Skeletal muscle satellite cell (primary cell): ENCODE results near the gene GRB2.
A peak's percentile ranks its signal among the peaks of the same experiment; 100 is the strongest.

Experiments used
- H3K27me3 ChIP-seq: 2 replicates; pipeline ENCODE4 v1.7.0; 2013; ENCODE audit warnings: low read length; ENCODE audit not compliant: control insufficient read depth, insufficient read depth
- H3K36me3 ChIP-seq: 2 replicates; pipeline ENCODE4 v1.7.0; 2013; ENCODE audit warnings: mild to moderate bottlenecking, control low read depth, low read length; ENCODE audit not compliant: insufficient read depth
- H3K4me1 ChIP-seq: 2 replicates; pipeline ENCODE4 v1.7.0; 2013; ENCODE audit warnings: low read length; ENCODE audit not compliant: control insufficient read depth, insufficient read depth
- H3K4me2 ChIP-seq: 2 replicates; pipeline ENCODE4 v1.7.0; 2013; ENCODE audit warnings: mild to moderate bottlenecking, low read length
- H3K4me3 ChIP-seq: 2 replicates; pipeline ENCODE4 v1.7.0; 2013; ENCODE audit warnings: low read length
- H3K9ac ChIP-seq: 2 replicates; pipeline ENCODE4 v1.7.0; 2013; ENCODE audit warnings: mild to moderate bottlenecking, low read depth, low read length, moderate library complexity
- H3K9me3 ChIP-seq: replicated peaks from 2 replicates; pipeline ENCODE4 v1.7.0; 2013; ENCODE audit warnings: mild to moderate bottlenecking, control low read depth, low read length

Gene GRB2

DNA sequence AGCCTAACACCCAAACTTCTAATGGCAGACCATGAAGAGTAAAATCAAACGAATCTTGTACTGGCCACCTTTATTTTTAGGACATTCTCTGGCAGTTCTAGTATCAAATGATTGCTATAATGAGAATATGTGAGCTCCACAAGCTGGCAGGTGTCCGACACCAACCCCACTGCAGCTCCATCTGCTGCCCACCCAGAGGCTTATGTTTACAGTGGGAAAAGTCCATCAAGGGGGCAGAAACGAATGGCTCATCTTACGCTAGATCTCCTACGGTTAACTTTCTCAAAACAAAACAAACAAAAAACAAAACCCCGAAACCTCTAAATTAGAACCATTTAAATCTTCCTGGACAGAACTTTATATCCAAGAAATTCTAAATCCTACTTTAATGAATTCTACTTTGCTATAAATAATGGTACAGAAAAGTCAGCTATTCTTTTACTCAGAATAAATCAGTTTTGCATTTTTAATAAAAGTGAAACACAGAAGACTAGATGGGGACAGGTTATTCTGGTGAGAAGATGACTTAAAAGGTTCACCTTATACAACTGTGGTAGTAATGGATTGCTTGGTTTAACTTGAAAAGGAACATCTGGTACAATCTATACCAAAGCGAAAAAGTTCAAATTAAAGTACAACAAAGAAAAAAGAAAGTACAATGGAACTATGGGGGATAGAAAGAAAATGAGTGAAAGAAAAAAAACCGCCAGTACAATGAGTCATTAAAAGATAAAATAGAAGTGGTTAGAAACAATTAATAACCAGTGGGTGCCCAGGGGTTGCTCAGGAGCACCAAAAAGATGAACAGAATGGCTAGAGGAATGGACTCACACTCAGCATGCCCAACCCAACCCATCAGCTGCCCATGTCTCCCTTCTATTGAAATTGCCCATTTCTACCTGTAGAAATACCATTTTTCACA is 40.2 kb downstream of the GRB2 start:
- no peak overlapping the region for H3K9ac ChIP-seq
- peaks cover 57% of the 10 kb centered on the region for H3K4me1 ChIP-seq
- H3K4me2 ChIP-seq = no peak overlapping the region
- no peaks in the 10 kb centered on the region for H3K27me3 ChIP-seq
- no peaks in the 10 kb centered on the region for H3K9me3 ChIP-seq
- H3K36me3 ChIP-seq = no peaks in the 10 kb centered on the region
- H3K4me3 ChIP-seq = no peak overlapping the region

DNA sequence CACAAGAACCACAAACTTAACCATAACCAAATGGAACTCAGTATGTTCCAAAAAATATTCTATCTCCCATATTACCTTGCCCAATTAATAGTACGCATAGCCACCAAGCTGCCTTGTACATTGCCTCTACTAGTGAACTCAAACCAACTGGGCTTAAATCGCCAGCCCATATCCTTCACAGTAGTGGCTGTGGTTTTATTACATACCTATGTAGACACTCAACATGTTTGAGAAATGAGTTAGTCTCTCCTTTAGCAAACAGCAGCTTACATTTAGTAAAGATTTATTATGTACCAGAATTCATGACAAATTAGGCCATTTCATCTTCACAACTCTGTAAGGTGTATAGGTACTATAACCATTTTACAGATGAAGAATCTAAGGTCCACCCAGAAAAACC is 41.4 kb downstream of the GRB2 start:
- Histone ChIP-seq H3K4me2 (peak overlapping the region; percentile 16), H3K4me3 (no peak overlapping the region), H3K9me3 (no peaks in the 10 kb centered on the region), H3K9ac (no peak overlapping the region), H3K27me3 (no peaks in the 10 kb centered on the region), H3K36me3 (no peaks in the 10 kb centered on the region), H3K4me1 (peaks cover 47% of the 10 kb centered on the region)

- no peaks in the 10 kb centered on the region for H3K9me3 ChIP-seq
- no peaks in the 10 kb centered on the region for H3K36me3 ChIP-seq
- H3K4me2 ChIP-seq = no peak overlapping the region
- peaks cover 32% of the 10 kb centered on the region for H3K4me1 ChIP-seq
- no peaks in the 10 kb centered on the region for H3K27me3 ChIP-seq
- H3K9ac ChIP-seq = no peak overlapping the region
- no peak overlapping the region for H3K4me3 ChIP-seq
Measured at GRCh38 chr17:75361996-75362395, 43.5 kb downstream of the GRB2 start.

DNA sequence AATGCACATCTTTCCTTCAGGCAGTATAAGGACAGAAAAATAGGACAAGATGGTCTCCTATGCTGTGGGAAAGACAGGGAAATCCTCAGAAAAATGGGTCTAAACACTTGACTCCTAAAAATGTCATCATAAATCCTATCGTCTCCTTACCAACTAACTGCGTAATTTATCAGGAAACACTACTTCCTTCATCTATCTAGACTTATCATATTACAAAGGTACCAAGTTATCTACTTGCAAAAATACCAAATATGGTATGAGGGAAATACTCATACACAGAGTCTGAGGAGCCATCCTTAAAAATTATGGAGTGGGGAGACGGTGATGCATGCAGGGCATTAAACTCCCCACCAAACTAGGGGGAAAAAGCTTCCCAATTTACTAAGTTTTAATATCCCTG is 44.1 kb downstream of the GRB2 start:
- Histone ChIP-seq H3K4me3 (no peak overlapping the region), H3K4me2 (no peak overlapping the region), H3K27me3 (no peaks in the 10 kb centered on the region), H3K4me1 (peaks cover 32% of the 10 kb centered on the region), H3K36me3 (no peaks in the 10 kb centered on the region), H3K9me3 (no peaks in the 10 kb centered on the region), H3K9ac (no peak overlapping the region)

DNA sequence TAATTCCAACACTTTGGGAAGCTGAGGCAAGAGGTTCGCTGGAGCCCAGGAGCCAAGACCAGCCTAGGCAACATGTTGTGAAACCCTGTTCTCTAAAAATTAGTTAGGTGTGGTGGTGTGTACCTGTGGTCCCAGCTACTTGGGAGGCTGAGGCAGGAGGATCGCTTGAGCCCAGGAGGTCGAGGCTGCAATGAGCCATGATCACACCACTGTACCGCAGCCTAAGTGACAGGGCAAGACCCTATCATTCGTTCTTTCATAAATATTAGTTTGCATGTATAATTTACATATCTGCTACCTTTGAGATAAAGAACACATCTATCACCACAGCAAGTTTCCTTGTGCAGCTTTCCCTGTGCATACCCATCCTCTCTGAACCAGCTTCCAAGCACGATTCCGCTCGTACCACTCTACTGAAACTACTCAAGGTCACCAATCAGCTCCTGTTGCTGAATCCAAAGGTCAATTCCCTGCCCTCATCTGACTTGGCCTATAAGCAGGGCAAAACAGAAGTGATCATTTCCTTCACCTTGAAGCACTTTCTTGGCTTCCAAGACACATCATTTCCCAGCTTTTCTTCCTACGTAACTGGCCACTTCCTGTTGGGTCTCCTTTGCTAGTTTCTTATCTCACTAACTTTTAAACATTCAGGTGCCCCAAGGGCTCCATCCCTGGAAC is 49.1 kb downstream of the GRB2 start:
- H3K9ac ChIP-seq = no peak overlapping the region
- no peaks in the 10 kb centered on the region for H3K27me3 ChIP-seq
- H3K4me3 ChIP-seq = no peak overlapping the region
- H3K9me3 ChIP-seq = no peaks in the 10 kb centered on the region
- H3K4me1 ChIP-seq = peaks cover 6% of the 10 kb centered on the region
- H3K36me3 ChIP-seq = no peaks in the 10 kb centered on the region
- no peak overlapping the region for H3K4me2 ChIP-seq

- Histone ChIP-seq H3K4me2 (no peak overlapping the region), H3K4me1 (no peaks in the 10 kb centered on the region), H3K9me3 (no peaks in the 10 kb centered on the region)
Measured at GRCh38 chr17:75353176-75353575, 52.3 kb downstream of the GRB2 start.

GRCh38 chr17:75352079-75352569 is 53.4 kb downstream of the GRB2 start:
- H3K4me1 ChIP-seq = peaks cover 5% of the 10 kb centered on the region
- no peak overlapping the region for H3K9ac ChIP-seq
- H3K4me3 ChIP-seq = no peak overlapping the region
- no peaks in the 10 kb centered on the region for H3K9me3 ChIP-seq
- no peaks in the 10 kb centered on the region for H3K27me3 ChIP-seq
- no peaks in the 10 kb centered on the region for H3K36me3 ChIP-seq
- no peak overlapping the region for H3K4me2 ChIP-seq

More at GRCh38 chr17:75353176-75353575, 52.3 kb downstream of the GRB2 start:
- H3K27me3 ChIP-seq = no peaks in the 10 kb centered on the region
- no peaks in the 10 kb centered on the region for H3K36me3 ChIP-seq
- H3K9ac ChIP-seq = no peak overlapping the region
- no peak overlapping the region for H3K4me3 ChIP-seq

GRCh38 chr17:75350706-75351105 is 54.8 kb downstream of the GRB2 start:
- Histone ChIP-seq H3K4me2 (no peak overlapping the region), H3K4me3 (no peak overlapping the region), H3K36me3 (no peaks in the 10 kb centered on the region), H3K9me3 (no peaks in the 10 kb centered on the region), H3K9ac (no peak overlapping the region), H3K4me1 (peaks cover 13% of the 10 kb centered on the region), H3K27me3 (no peaks in the 10 kb centered on the region)

DNA sequence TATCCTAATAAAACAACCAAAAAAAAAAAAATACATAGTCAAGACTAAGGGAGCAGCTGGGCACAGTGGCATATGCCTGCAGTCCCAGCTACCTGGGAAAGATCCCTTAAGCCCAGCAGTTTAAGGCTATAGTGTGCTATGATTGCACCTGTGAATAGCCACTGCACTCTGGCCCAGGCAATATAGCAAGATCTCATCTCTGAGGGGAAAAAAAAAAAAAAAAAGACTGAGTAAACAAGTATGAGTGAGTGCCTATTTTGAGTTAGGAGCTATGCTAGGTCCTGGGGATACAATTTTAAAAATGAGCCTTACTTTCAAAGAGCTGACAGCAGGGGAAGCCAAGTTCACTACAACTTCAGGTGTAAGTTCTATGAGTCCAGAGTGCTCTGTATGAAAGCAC is 55.4 kb downstream of the GRB2 start:
- Histone ChIP-seq H3K9ac (no peak overlapping the region), H3K4me1 (peaks cover 16% of the 10 kb centered on the region), H3K4me2 (no peak overlapping the region), H3K27me3 (no peaks in the 10 kb centered on the region), H3K36me3 (no peaks in the 10 kb centered on the region), H3K4me3 (no peak overlapping the region), H3K9me3 (no peaks in the 10 kb centered on the region)

DNA sequence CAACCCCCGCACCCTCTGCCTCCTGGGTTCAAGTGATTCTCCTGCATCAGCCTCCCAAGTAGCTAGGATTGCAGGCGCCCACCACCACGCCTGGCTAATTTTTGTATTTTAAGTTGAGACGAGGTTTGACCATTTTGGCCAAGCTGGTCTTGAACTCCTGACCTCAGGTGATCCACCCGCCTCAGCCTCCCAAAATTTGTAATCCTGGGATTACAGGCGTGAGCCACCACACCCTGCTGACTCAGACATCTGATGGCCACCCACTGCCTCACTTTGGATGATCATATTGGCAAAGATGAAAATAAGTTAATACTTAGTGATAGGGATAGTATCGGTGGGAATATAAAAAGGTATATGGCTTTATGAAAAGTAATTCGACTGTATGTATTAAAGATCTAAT is 55.9 kb downstream of the GRB2 start:
- Histone ChIP-seq H3K4me1 (peaks cover 16% of the 10 kb centered on the region), H3K36me3 (no peaks in the 10 kb centered on the region), H3K9ac (no peak overlapping the region), H3K9me3 (no peaks in the 10 kb centered on the region), H3K4me3 (no peak overlapping the region), H3K4me2 (no peak overlapping the region), H3K27me3 (no peaks in the 10 kb centered on the region)

DNA sequence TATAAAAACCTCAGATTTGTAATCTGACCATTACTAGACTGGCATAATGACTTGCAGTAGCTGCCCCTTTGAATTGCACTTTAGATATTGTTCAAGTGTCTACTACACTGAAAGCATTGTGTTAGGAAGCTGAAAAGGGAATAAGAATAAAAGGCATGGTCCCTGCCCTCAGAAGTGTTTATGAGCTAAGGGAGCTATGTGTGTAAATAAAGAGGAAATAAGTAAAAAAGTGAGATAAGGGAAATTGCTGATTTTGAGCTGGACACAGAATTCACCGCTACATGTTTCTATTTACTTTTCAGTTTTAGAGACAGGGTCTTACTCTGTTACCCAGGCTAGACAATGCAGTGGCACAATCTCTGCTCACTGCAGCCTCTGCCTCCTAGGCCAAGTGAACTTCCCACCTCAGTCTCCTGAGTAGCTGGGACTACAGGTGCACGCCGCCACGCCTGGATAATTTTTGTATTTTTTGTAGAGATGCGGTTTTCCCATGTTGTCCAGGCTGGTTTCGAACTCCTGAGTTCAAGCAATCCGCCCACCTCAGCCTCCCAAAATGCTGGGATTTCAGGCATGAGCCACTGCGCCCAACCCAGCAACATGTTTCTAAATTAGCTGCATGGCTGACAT is 57.0 kb downstream of the GRB2 start:
- H3K27me3 ChIP-seq = no peaks in the 10 kb centered on the region
- H3K4me2 ChIP-seq = no peak overlapping the region
- H3K9me3 ChIP-seq = no peaks in the 10 kb centered on the region
- H3K9ac ChIP-seq = no peak overlapping the region
- no peaks in the 10 kb centered on the region for H3K36me3 ChIP-seq
- H3K4me1 ChIP-seq = peaks cover 19% of the 10 kb centered on the region
- no peak overlapping the region for H3K4me3 ChIP-seq
